GM23338 (cell line): ENCODE measurements around the gene SPRY1. TPM values are rescaled to one million over a fixed set of nuclear protein-coding genes. Genes with fewer than 3 reads are reported as not detected.

Experiments used
- ATAC-seq: fragments of 200-7000 bp; cut with Tn5 transposase; 3 replicates; pipeline ENCODE4 v1.9.1; 2020
- DNase-seq: peaks from one replicate; pipeline ENCODE4 v3.0.0-alpha.2; 2015; ENCODE audit warnings: low spot score
- H2AFZ ChIP-seq: fragments of 200-600 bp; sonication (generic); 2 replicates; pipeline ENCODE4 v1.8.0; 2016; ENCODE audit warnings: antibody characterized with exemption, mild to moderate bottlenecking, moderate library complexity
- H3F3A ChIP-seq: fragments of 200-600 bp; sonication (generic); replicated peaks from 2 replicates; pipeline ENCODE4 v1.8.0; 2017; ENCODE audit warnings: antibody characterized with exemption, mixed run types, low read depth
- H3K27ac ChIP-seq: fragments of 200-600 bp; sonication (generic); 2 replicates; pipeline ENCODE4 v1.6.1; 2016; ENCODE audit warnings: low read depth
- H3K27me3 ChIP-seq: fragments of 200-600 bp; sonication (generic); 2 replicates; pipeline ENCODE4 v1.8.0; 2016; ENCODE audit warnings: mild to moderate bottlenecking, mixed run types, moderate library complexity; ENCODE audit not compliant: insufficient read depth
- H3K36me3 ChIP-seq: fragments of 200-600 bp; sonication (generic); 2 replicates; pipeline ENCODE4 v1.8.0; 2016; ENCODE audit warnings: mild to moderate bottlenecking; ENCODE audit not compliant: insufficient read depth
- H3K4me1 ChIP-seq: fragments of 200-600 bp; sonication (generic); 2 replicates; pipeline ENCODE4 v1.8.0; 2016; ENCODE audit warnings: mild to moderate bottlenecking, moderate library complexity; ENCODE audit not compliant: insufficient read depth
- H3K4me2 ChIP-seq: fragments of 200-600 bp; sonication (generic); 2 replicates; pipeline ENCODE4 v1.7.1; 2017; ENCODE audit warnings: mixed run types
- H3K4me3 ChIP-seq: fragments of 200-600 bp; sonication (generic); 2 replicates; pipeline ENCODE4 v1.6.1; 2016; ENCODE audit warnings: mixed run types
- H3K79me2 ChIP-seq: fragments of 200-600 bp; sonication (generic); replicated peaks from 2 replicates; pipeline ENCODE4 v1.8.0; 2017; ENCODE audit warnings: mild to moderate bottlenecking; ENCODE audit not compliant: insufficient read depth
- H3K9me2 ChIP-seq: fragments of 200-600 bp; sonication (generic); 2 replicates; pipeline ENCODE4 v1.8.0; 2017; ENCODE audit not compliant: insufficient read depth
- H4K20me1 ChIP-seq: fragments of 200-600 bp; sonication (generic); replicated peaks from 2 replicates; pipeline ENCODE4 v1.8.0; 2017; ENCODE audit warnings: mild to moderate bottlenecking; ENCODE audit not compliant: insufficient read depth
- H3K27ac Mint-ChIP-seq: 2 replicates; pipeline ENCODE4 v1.8.0; 2020; ENCODE audit warnings: inconsistent platforms, mild to moderate bottlenecking, moderate library complexity, mixed read lengths
- H3K27me3 Mint-ChIP-seq: 3 replicates; pipeline ENCODE4 v1.8.0; 2022; ENCODE audit warnings: low read depth, mild to moderate bottlenecking, moderate library complexity, mixed read lengths, inconsistent platforms; ENCODE audit not compliant: insufficient read depth, poor library complexity
- H3K36me3 Mint-ChIP-seq: 3 replicates; pipeline ENCODE4 v1.8.0; 2021; ENCODE audit warnings: low read depth, mild to moderate bottlenecking, inconsistent platforms, moderate library complexity, mixed read lengths
- H3K4me1 Mint-ChIP-seq: 3 replicates; pipeline ENCODE4 v1.8.0; 2020; ENCODE audit warnings: mild to moderate bottlenecking, inconsistent platforms, mixed read lengths
- H3K4me3 Mint-ChIP-seq: 3 replicates; pipeline ENCODE4 v1.8.0; 2021; ENCODE audit warnings: moderate library complexity, mild to moderate bottlenecking, inconsistent platforms, mixed read lengths
- H3K9me3 Mint-ChIP-seq: 3 replicates; pipeline ENCODE4 v1.8.0; 2020; ENCODE audit warnings: moderate library complexity, mild to moderate bottlenecking, inconsistent platforms, mixed read lengths
- CREB1 ChIP-seq: fragments of 250-450 bp; sonication (Bioruptor Pico); IDR thresholded peaks from 2 replicates; pipeline ENCODE4 v1.5.0; 2020; ENCODE audit warnings: low read depth, mild to moderate bottlenecking, moderate library complexity
- CTCF ChIP-seq, 2 experiments: fragments of 200-600 bp in 1 of 2; sonication (generic) in 1 of 2; conservative IDR thresholded peaks; 2 replicates each; pipeline versions ENCODE4 v1.5.1 to v1.6.1; 2016 to 2017; ENCODE audit warnings: antibody characterized with exemption in 2 of 2, low read depth in 2 of 2, mild to moderate bottlenecking in 2 of 2, moderate library complexity in 1 of 2
- EZH2 ChIP-seq: fragments of 200-600 bp; sonication (generic); IDR thresholded peaks from one replicate; pipeline ENCODE4 v1.8.0; 2017; ENCODE audit warnings: antibody characterized with exemption, mild to moderate bottlenecking, low read depth; ENCODE audit not compliant: unreplicated experiment
- EZH2phosphoT487 ChIP-seq: fragments of 200-600 bp; sonication (generic); IDR thresholded peaks from one replicate; pipeline ENCODE4 v1.8.1; 2018; ENCODE audit warnings: antibody characterized with exemption; ENCODE audit not compliant: unreplicated experiment
- JUNB ChIP-seq: IDR thresholded peaks from one replicate; pipeline ENCODE4 v1.6.1; 2016; ENCODE audit warnings: antibody characterized with exemption; ENCODE audit not compliant: unreplicated experiment
- NANOG ChIP-seq: IDR thresholded peaks from 2 replicates; pipeline ENCODE4 v1.6.1; 2016; ENCODE audit warnings: antibody characterized with exemption, borderline replicate concordance
- REST ChIP-seq: IDR thresholded peaks from one replicate; pipeline ENCODE4 v1.6.1; 2018; ENCODE audit warnings: antibody characterized with exemption; ENCODE audit not compliant: unreplicated experiment
- STAT1 ChIP-seq: IDR thresholded peaks from one replicate; pipeline ENCODE4 v1.6.1; 2016; ENCODE audit warnings: antibody characterized with exemption; ENCODE audit not compliant: unreplicated experiment
- ZNF114 ChIP-seq: fragments of 250-450 bp; sonication (Bioruptor Pico); IDR thresholded peaks from 2 replicates; pipeline ENCODE4 v1.5.0; 2020; ENCODE audit warnings: mild to moderate bottlenecking, moderate library complexity
- ZNF331 ChIP-seq: fragments of 250-450 bp; sonication (Bioruptor Pico); IDR thresholded peaks from 2 replicates; pipeline ENCODE4 v1.5.0; 2020; ENCODE audit warnings: low read depth, mild to moderate bottlenecking, moderate library complexity
- polyA plus RNA-seq: library from polyadenylated mRNA; unstranded; fragments of >200 nt; fragmentation: Nextera tagmentation; extraction: Ambion mirVana; gene quantifications from 2 replicates; pipeline ENCODE4 v1.2.1, GENCODE V29; 2016
- total RNA-seq: library from RNA; depleted of rRNA; stranded (reverse); fragments of >200 nt; shearing (Covaris generic); gene quantifications from 2 replicates; pipeline ENCODE4 v1.2.3, GENCODE V29; 2014
- TF ChIP-seq, protein P1 (sequence below): fragments of 250-450 bp; sonication (Bioruptor Pico); IDR thresholded peaks from 2 replicates; pipeline ENCODE4 v1.5.0; 2020; ENCODE audit warnings: mild to moderate bottlenecking, moderate library complexity

The SPRY1 gene
- total and polyA plus RNA-seq, 2 experiments from 2014 or later = 62.8 to 103 TPM

GRCh38 chr4:123421227-123421936, 24.8 kb downstream of the SPRY1 start:
- no peak overlapping the region for H3K4me3 ChIP-seq
- H3K36me3 ChIP-seq = no peaks in the 10 kb centered on the region
- no peak for ATAC-seq
- H3K4me1 Mint-ChIP-seq = peaks cover 26% of the 10 kb centered on the region
- H3F3A ChIP-seq = no peaks in the 10 kb centered on the region
- no peaks in the 10 kb centered on the region for H3K9me2 ChIP-seq
- H3K27ac ChIP-seq = no peak overlapping the region
- 0 out of 3 replicates have a peak, but pooled peaks cover 5% of the 10 kb centered on the region for H3K9me3 Mint-ChIP-seq
- no peaks in the 10 kb centered on the region for H3K79me2 ChIP-seq
- peaks cover 19% of the 10 kb centered on the region for H3K4me1 ChIP-seq
- no peak for TF ChIP-seq ZNF114 (CRISPR knock-in tag)
- TF ChIP-seq ZNF331 = no peak
- no peak for TF ChIP-seq EZH2
- TF ChIP-seq NANOG = no peak
- TF ChIP-seq EZH2phosphoT487 = no peak
- TF ChIP-seq CREB1 (CRISPR knock-in tag) = no peak
- no peak for TF ChIP-seq JUNB
- no peak for TF ChIP-seq STAT1
- TF ChIP-seq CTCF (conservative IDR thresholded peaks at IDR 0.05; ENCODE audit: low read depth in 2 of 2) = no peak
- TF ChIP-seq, protein P1, sequence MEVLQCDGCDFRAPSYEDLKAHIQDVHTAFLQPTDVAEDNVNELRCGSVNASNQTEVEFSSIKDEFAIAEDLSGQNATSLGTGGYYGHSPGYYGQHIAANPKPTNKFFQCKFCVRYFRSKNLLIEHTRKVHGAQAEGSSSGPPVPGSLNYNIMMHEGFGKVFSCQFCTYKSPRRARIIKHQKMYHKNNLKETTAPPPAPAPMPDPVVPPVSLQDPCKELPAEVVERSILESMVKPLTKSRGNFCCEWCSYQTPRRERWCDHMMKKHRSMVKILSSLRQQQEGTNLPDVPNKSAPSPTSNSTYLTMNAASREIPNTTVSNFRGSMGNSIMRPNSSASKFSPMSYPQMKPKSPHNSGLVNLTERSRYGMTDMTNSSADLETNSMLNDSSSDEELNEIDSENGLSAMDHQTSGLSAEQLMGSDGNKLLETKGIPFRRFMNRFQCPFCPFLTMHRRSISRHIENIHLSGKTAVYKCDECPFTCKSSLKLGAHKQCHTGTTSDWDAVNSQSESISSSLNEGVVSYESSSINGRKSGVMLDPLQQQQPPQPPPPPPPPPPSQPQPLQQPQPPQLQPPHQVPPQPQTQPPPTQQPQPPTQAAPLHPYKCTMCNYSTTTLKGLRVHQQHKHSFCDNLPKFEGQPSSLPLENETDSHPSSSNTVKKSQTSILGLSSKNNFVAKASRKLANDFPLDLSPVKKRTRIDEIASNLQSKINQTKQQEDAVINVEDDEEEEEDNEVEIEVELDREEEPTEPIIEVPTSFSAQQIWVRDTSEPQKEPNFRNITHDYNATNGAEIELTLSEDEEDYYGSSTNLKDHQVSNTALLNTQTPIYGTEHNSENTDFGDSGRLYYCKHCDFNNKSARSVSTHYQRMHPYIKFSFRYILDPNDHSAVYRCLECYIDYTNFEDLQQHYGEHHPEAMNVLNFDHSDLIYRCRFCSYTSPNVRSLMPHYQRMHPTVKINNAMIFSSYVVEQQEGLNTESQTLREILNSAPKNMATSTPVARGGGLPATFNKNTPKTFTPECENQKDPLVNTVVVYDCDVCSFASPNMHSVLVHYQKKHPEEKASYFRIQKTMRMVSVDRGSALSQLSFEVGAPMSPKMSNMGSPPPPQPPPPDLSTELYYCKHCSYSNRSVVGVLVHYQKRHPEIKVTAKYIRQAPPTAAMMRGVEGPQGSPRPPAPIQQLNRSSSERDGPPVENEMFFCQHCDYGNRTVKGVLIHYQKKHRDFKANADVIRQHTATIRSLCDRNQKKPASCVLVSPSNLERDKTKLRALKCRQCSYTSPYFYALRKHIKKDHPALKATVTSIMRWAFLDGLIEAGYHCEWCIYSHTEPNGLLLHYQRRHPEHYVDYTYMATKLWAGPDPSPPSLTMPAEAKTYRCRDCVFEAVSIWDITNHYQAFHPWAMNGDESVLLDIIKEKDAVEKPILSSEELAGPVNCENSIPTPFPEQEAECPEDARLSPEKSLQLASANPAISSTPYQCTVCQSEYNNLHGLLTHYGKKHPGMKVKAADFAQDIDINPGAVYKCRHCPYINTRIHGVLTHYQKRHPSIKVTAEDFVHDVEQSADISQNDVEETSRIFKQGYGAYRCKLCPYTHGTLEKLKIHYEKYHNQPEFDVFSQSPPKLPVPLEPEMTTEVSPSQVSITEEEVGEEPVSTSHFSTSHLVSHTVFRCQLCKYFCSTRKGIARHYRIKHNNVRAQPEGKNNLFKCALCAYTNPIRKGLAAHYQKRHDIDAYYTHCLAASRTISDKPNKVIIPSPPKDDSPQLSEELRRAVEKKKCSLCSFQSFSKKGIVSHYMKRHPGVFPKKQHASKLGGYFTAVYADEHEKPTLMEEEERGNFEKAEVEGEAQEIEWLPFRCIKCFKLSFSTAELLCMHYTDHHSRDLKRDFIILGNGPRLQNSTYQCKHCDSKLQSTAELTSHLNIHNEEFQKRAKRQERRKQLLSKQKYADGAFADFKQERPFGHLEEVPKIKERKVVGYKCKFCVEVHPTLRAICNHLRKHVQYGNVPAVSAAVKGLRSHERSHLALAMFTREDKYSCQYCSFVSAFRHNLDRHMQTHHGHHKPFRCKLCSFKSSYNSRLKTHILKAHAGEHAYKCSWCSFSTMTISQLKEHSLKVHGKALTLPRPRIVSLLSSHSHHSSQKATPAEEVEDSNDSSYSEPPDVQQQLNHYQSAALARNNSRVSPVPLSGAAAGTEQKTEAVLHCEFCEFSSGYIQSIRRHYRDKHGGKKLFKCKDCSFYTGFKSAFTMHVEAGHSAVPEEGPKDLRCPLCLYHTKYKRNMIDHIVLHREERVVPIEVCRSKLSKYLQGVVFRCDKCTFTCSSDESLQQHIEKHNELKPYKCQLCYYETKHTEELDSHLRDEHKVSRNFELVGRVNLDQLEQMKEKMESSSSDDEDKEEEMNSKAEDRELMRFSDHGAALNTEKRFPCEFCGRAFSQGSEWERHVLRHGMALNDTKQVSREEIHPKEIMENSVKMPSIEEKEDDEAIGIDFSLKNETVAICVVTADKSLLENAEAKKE (CRISPR knock-in tag) = no peak
- no peak for TF ChIP-seq REST
- no peak overlapping the region for H3K4me3 Mint-ChIP-seq
- H3K36me3 Mint-ChIP-seq = peaks cover 5% of the 10 kb centered on the region; the same call in 2 of the 3 replicates
- no peak overlapping the region for H3K4me2 ChIP-seq
- no peaks in the 10 kb centered on the region for H3K27me3 ChIP-seq
- DNase-seq = no peak
- no peak overlapping the region for H2AFZ ChIP-seq
- H4K20me1 ChIP-seq = no peaks in the 10 kb centered on the region
- peaks cover 5% of the 10 kb centered on the region for H3K27me3 Mint-ChIP-seq
- H3K27ac Mint-ChIP-seq = no peak overlapping the region
